Smooth muscle cell (in vitro differentiated cells): ENCODE results near the gene GLTPD2. TPM values are rescaled to one million over a fixed set of nuclear protein-coding genes. Genes with fewer than 3 reads are reported as not detected.
A peak's percentile ranks its signal among the peaks of the same experiment; 100 is the strongest.

Experiments used
- DNase-seq: peaks from one replicate; lab custom pipeline; 2025; ENCODE audit not compliant: unreplicated experiment; lab: John Stamatoyannopoulos, UW
- H2AFZ ChIP-seq: fragments of 200-600 bp; sonication (generic); 2 replicates; pipeline ENCODE4 v1.6.0; 2016; ENCODE audit warnings: antibody characterized with exemption, low read depth, mild to moderate bottlenecking
- H3F3A ChIP-seq: fragments of 200-600 bp; sonication (generic); 2 replicates; pipeline ENCODE4 v1.6.0; 2017; ENCODE audit warnings: antibody characterized with exemption, low read depth
- H3K27ac ChIP-seq: fragments of 200-600 bp; sonication (generic); 2 replicates; pipeline ENCODE4 v1.5.1; 2016; ENCODE audit warnings: low read depth, mild to moderate bottlenecking
- H3K27me3 ChIP-seq: fragments of 200-600 bp; sonication (generic); 2 replicates; pipeline ENCODE4 v1.6.1; 2016; ENCODE audit warnings: low read depth, mild to moderate bottlenecking
- H3K36me3 ChIP-seq: fragments of 200-600 bp; sonication (generic); 2 replicates; pipeline ENCODE4 v1.5.1; 2016; ENCODE audit warnings: low read depth
- H3K4me1 ChIP-seq: fragments of 200-600 bp; sonication (generic); 2 replicates; pipeline ENCODE4 v1.5.1; 2016; ENCODE audit warnings: low read depth
- H3K4me2 ChIP-seq: fragments of 200-600 bp; sonication (generic); 2 replicates; pipeline ENCODE4 v1.6.0; 2016; ENCODE audit warnings: mild to moderate bottlenecking
- H3K4me3 ChIP-seq: fragments of 200-600 bp; sonication (generic); 2 replicates; pipeline ENCODE4 v1.5.1; 2016; ENCODE audit warnings: mild to moderate bottlenecking
- H3K79me2 ChIP-seq: fragments of 200-600 bp; sonication (generic); 2 replicates; pipeline ENCODE4 v1.6.0; 2016; ENCODE audit warnings: low read depth, mild to moderate bottlenecking
- H3K9ac ChIP-seq: fragments of 200-600 bp; sonication (generic); 2 replicates; pipeline ENCODE4 v1.6.0; 2016; ENCODE audit warnings: low read depth
- H3K9me3 ChIP-seq: fragments of 200-600 bp; sonication (generic); replicated peaks from 2 replicates; pipeline ENCODE4 v1.5.1; 2016; ENCODE audit warnings: low read depth
- H4K20me1 ChIP-seq: fragments of 200-600 bp; sonication (generic); 2 replicates; pipeline ENCODE4 v1.6.0; 2016; ENCODE audit warnings: low read depth
- CTCF ChIP-seq: fragments of 200-600 bp; sonication (generic); IDR thresholded peaks from 2 replicates; pipeline ENCODE4 v1.5.1; 2017; ENCODE audit warnings: borderline replicate concordance, mild to moderate bottlenecking, antibody characterized with exemption; ENCODE audit not compliant: insufficient read depth, poor library complexity, severe bottlenecking
- WGBS: methylation state at CpG from one replicate; pipeline ENCODE4 v1.1.7; 2016; ENCODE audit warnings: low lambda C conversion rate; 5-methylcytosine and 5-hydroxymethylcytosine counted together
- polyA plus RNA-seq: library from polyadenylated mRNA; unstranded; fragments of >200 nt; fragmentation: Nextera tagmentation; extraction: Ambion mirVana; gene quantifications from 2 replicates; pipeline ENCODE4 v1.2.1, GENCODE V29; 2016
- total RNA-seq: library from RNA; depleted of rRNA; stranded (reverse); fragments of >200 nt; gene quantifications from 2 replicates; pipeline ENCODE4 v1.2.3, GENCODE V29; 2014

Gene GLTPD2
- total and polyA plus RNA-seq, 2 experiments from 2014 or later: 0.89 TPM; not detected in 1

GRCh38 chr17:4743216-4743615 lies 45.5 kb upstream of the GLTPD2 start:
- Histone ChIP-seq H3K4me3 (no peak overlapping the region), H3K36me3 (no peaks in the 10 kb centered on the region), H3K4me2 (no peak overlapping the region), H3K79me2 (no peaks in the 10 kb centered on the region), H2AFZ (no peak overlapping the region), H3F3A (no peaks in the 10 kb centered on the region), H3K4me1 (peaks cover 16% of the 10 kb centered on the region), H3K9me3 (no peaks in the 10 kb centered on the region), H3K27ac (no peak overlapping the region), H3K9ac (no peak overlapping the region), H3K27me3 (peaks cover 69% of the 10 kb centered on the region), H4K20me1 (no peaks in the 10 kb centered on the region)
- 93% methylated on average over 8 of the region's 8 CpGs for WGBS
- no peak for TF ChIP-seq CTCF
- no peak for DNase-seq

- no peak overlapping the region for H3K4me3 ChIP-seq
- H3K9me3 ChIP-seq: no peaks in the 10 kb centered on the region
- 93% methylated on average over 9 of the region's 9 CpGs for WGBS
- H3K27me3 ChIP-seq: peaks cover 66% of the 10 kb centered on the region
- H3K79me2 ChIP-seq: no peaks in the 10 kb centered on the region
- TF ChIP-seq CTCF: no peak
- H2AFZ ChIP-seq: no peak overlapping the region
- no peak for DNase-seq
- H3K4me2 ChIP-seq: no peak overlapping the region
- no peak overlapping the region for H3K27ac ChIP-seq
- no peaks in the 10 kb centered on the region for H4K20me1 ChIP-seq
- H3K9ac ChIP-seq: no peak overlapping the region
- no peaks in the 10 kb centered on the region for H3F3A ChIP-seq
- peaks cover 10% of the 10 kb centered on the region for H3K4me1 ChIP-seq
- no peaks in the 10 kb centered on the region for H3K36me3 ChIP-seq
Measured at GRCh38 chr17:4743898-4744297, 44.9 kb upstream of the GLTPD2 start.

GRCh38 chr17:4744999-4745969 lies 43.5 kb upstream of the GLTPD2 start:
- Histone ChIP-seq H3K9ac (no peak overlapping the region), H3K27ac (no peak overlapping the region), H3F3A (no peaks in the 10 kb centered on the region), H4K20me1 (no peaks in the 10 kb centered on the region), H3K9me3 (no peaks in the 10 kb centered on the region), H3K4me1 (peaks cover 6% of the 10 kb centered on the region), H2AFZ (peak overlapping the region; percentile 49), H3K4me2 (peak overlapping the region; percentile 69), H3K4me3 (peak overlapping the region; percentile 21), H3K36me3 (no peaks in the 10 kb centered on the region), H3K27me3 (peaks cover 65% of the 10 kb centered on the region), H3K79me2 (no peaks in the 10 kb centered on the region)
- WGBS: 7% methylated on average over 38 of the region's 51 CpGs
- no peak for TF ChIP-seq CTCF
- DNase-seq: no peak
